Right renal pelvis (tissue), 4 donors: ENCODE measurements around the gene TNNC1. TPM values are rescaled to one million over a fixed set of nuclear protein-coding genes. Genes with fewer than 3 reads are reported as not detected.

Experiments used
- DNase-seq, 4 donors: peaks; one replicate each; pipeline ENCODE4 v3.0.0-alpha.2; 2013; ENCODE audit warnings: low read depth in 4 of 4, low spot score in 3 of 4, missing footprints in 1 of 4
- polyA plus RNA-seq, 4 donors: library from polyadenylated mRNA; unstranded; fragments of 120-200 nt; gene quantifications; one replicate each; pipeline ENCODE4 v1.2.1, GENCODE V29; 2013; ENCODE audit not compliant: insufficient read length in 4 of 4

TNNC1 gene
- polyA plus RNA-seq, 4 donors: 4.3 to 8.2 (median 6.6) TPM

GRCh38 chr3:52402706-52403270, 51.1 kb downstream of the TNNC1 start:
- no peak for DNase-seq

DNA sequence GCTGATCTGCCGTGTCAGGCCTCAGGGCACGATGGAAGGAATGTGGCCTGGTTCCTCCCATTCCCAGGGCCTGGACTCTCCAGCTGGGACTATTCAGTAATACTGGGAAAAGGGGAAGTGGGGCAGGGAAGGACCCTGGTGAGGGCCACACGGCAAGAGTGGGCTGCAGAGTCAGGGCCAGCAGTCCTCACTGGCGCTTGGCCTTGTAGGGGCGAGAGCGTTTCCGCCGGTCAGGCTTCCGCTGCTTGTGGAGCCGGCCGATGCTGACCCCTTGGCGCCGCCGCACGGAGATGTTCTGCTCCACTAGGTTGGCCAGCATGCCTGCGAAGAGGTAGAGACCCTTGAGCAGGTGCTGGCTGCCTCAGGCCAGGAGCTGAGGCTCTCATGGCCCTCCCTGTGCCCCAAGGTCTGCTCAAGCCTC, 51.7 kb downstream of the TNNC1 start:
- DNase-seq: no peak

- no peak for DNase-seq
These were observed 52.3 kb downstream of the TNNC1 start for GRCh38 chr3:52401551-52401950.

Other genes starting within 250 kb of the TNNC1 start
- under 1 TPM; 0.08 to 0.27 (median 0.19) TPM for gene TLR9, start 228.4 kb downstream of the TNNC1 start, polyA plus RNA-seq
- 10 to 100 TPM; 26.0 to 36.8 (median 28.0) TPM for gene TWF2, start 214.9 kb downstream of the TNNC1 start, polyA plus RNA-seq
- 10 to 100 TPM; 17.9 to 20.6 (median 20.1) TPM for gene PPM1M, start 208.3 kb downstream of the TNNC1 start, polyA plus RNA-seq
- 100 to 1,000 TPM in 3 of 4 donors, 10 to 100 TPM in 1; 92.9 to 110 (median 106) TPM for gene WDR82, start 175.4 kb downstream of the TNNC1 start, polyA plus RNA-seq
- 10 to 100 TPM; 29.6 to 45.1 (median 33.0) TPM for gene GLYCTK, start 166.2 kb downstream of the TNNC1 start, polyA plus RNA-seq
- 1 to 10 TPM; 7.0 to 10.0 (median 8.3) TPM for gene DNAH1, start 137.7 kb downstream of the TNNC1 start, polyA plus RNA-seq
- 10 to 100 TPM; 82.3 to 89.3 (median 84.5) TPM for gene BAP1, start 44.0 kb downstream of the TNNC1 start, polyA plus RNA-seq
- gene PHF7, start 43.4 kb downstream of the TNNC1 start, polyA plus RNA-seq: 10 to 100 TPM in 1 of 4 donors, 1 to 10 TPM in 3; 8.0 to 10.4 (median 8.6) TPM
- 10 to 100 TPM; 28.6 to 44.4 (median 33.6) TPM for gene SEMA3G, start 8.9 kb downstream of the TNNC1 start, polyA plus RNA-seq
- 100 to 1,000 TPM in 3 of 4 donors, 10 to 100 TPM in 1; 95.0 to 110 (median 105) TPM for gene NISCH, start 1.6 kb upstream of the TNNC1 start, polyA plus RNA-seq
- gene STAB1, start 41.3 kb upstream of the TNNC1 start, polyA plus RNA-seq: 10 to 100 TPM; 31.3 to 42.3 (median 38.5) TPM
- gene NT5DC2, start 79.8 kb upstream of the TNNC1 start, polyA plus RNA-seq: 100 to 1,000 TPM; 130 to 160 (median 147) TPM
- gene UQCC5, start 82.6 kb upstream of the TNNC1 start, polyA plus RNA-seq: 10 to 100 TPM; 15.2 to 24.7 (median 18.3) TPM
- gene PBRM1, start 231.9 kb upstream of the TNNC1 start, polyA plus RNA-seq: 10 to 100 TPM; 55.6 to 67.0 (median 64.2) TPM
- 100 to 1,000 TPM in 2 of 4 donors, 10 to 100 TPM in 2; 84.9 to 105 (median 100) TPM for gene GNL3, start 232.0 kb upstream of the TNNC1 start, polyA plus RNA-seq